K562 (cell line): ENCODE measurements around the gene RAB3GAP1. TPM values are rescaled to one million over a fixed set of nuclear protein-coding genes. Genes with fewer than 3 reads are reported as not detected.

ENCODE experiments used
- ARID1B ChIP-seq: fragments of 450-650 bp; IDR thresholded peaks from 2 replicates; pipeline ENCODE4 v1.6.1; 2016; ENCODE audit warnings: antibody characterized with exemption, mild to moderate bottlenecking, inconsistent platforms
- ARID2 ChIP-seq: fragments of 450-650 bp; IDR thresholded peaks from 2 replicates; pipeline ENCODE4 v1.6.1; 2017; ENCODE audit warnings: antibody characterized with exemption, mild to moderate bottlenecking
- CBFA2T2 ChIP-seq: fragments of 450-650 bp; conservative IDR thresholded peaks from 2 replicates; pipeline ENCODE4 v1.6.1; 2017; ENCODE audit warnings: mild to moderate bottlenecking
- CXXC5 ChIP-seq: fragments of 250-450 bp; sonication (Bioruptor Pico); IDR thresholded peaks from 2 replicates; pipeline ENCODE4 v1.8.0; 2022; ENCODE audit warnings: inconsistent platforms, mild to moderate bottlenecking, moderate library complexity
- EHMT2 ChIP-seq: fragments of 450-650 bp; IDR thresholded peaks from 2 replicates; pipeline ENCODE4 v1.6.1; 2018; ENCODE audit warnings: antibody characterized with exemption
- EP300 ChIP-seq: IDR thresholded peaks from 2 replicates; pipeline ENCODE4 v1.6.1; 2012; ENCODE audit warnings: low read length, improper control_type of control experiment
- FOXA3 ChIP-seq, 2 experiments: fragments of 450-650 bp in 1 of 2; sonication (generic) in 1 of 2; formaldehyde crosslinking; IDR thresholded peaks in 1 of 2; conservative IDR thresholded peaks in 1 of 2; 2 replicates each; pipeline versions ENCODE4 v1.4.0 to v1.8.0; 2020 to 2022; ENCODE audit warnings: mild to moderate bottlenecking in 2 of 2, missing genetic modification reagents in 1 of 2
- HNRNPLL ChIP-seq: fragments of 200-400 bp; formaldehyde crosslinking; IDR thresholded peaks from 2 replicates; pipeline ENCODE4 v1.6.1; 2017; ENCODE audit warnings: low read length, low read depth, mild to moderate bottlenecking; ENCODE audit not compliant: poor library complexity, severe bottlenecking
- LEF1 ChIP-seq: fragments of 450-650 bp; IDR thresholded peaks from 2 replicates; pipeline ENCODE4 v1.6.1; 2016; ENCODE audit warnings: mild to moderate bottlenecking
- PRPF4 ChIP-seq: fragments of 200-400 bp; formaldehyde crosslinking; IDR thresholded peaks from one replicate; pipeline ENCODE4 v1.6.1; 2017; ENCODE audit warnings: low read length, low read depth, mild to moderate bottlenecking; ENCODE audit not compliant: insufficient read depth, poor library complexity, severe bottlenecking
- STAT5A ChIP-seq: IDR thresholded peaks from 2 replicates; pipeline ENCODE4 v1.6.1; 2012; ENCODE audit warnings: low read length, inconsistent platforms, borderline replicate concordance
- ZNF174 ChIP-seq: fragments of 250-450 bp; sonication (Bioruptor Pico); IDR thresholded peaks from 2 replicates; pipeline ENCODE4 v1.4.0; 2020; ENCODE audit warnings: mild to moderate bottlenecking
- ZNF41 ChIP-seq: fragments of 250-450 bp; sonication (Bioruptor Pico); conservative IDR thresholded peaks from 2 replicates; pipeline ENCODE4 v1.4.0; 2020; ENCODE audit warnings: mild to moderate bottlenecking
- polyA plus RNA-seq, 8 experiments: library from polyadenylated mRNA; depleted of rRNA in 4 of 8; stranded (reverse) in 5 of 8; unstranded in 3 of 8; fragments of >200 nt; fragmentation: Nextera tagmentation in 2 of 8; fragmentation: Illumina TruSeq in 1 of 8; extraction: Ambion mirVana in 2 of 8; extraction: Trizol in 1 of 8; gene quantifications; 2 replicates each; pipeline versions ENCODE4 v1.2.1 to v1.2.3, GENCODE V29; 2011 to 2014; ENCODE audit warnings: inconsistent platforms in 1 of 8, missing spikeins in 1 of 8
- total RNA-seq, 7 experiments: library from RNA; depleted of rRNA in 6 of 7; stranded (reverse); fragments of >200 nt in 6 of 7; fragmentation: Illumina TruSeq in 2 of 7; extraction: Trizol in 2 of 7; gene quantifications; 2 replicates each; pipeline versions ENCODE4 v1.2.1 to v1.2.3, GENCODE V29; 2011 to 2021; ENCODE audit warnings: low replicate concordance in 1 of 7
- TF ChIP-seq, protein P1 (sequence below): fragments of 200-800 bp; sonication (Bioruptor generic); IDR thresholded peaks from 2 replicates; pipeline ENCODE4 v1.6.1; 2017; ENCODE audit warnings: missing genetic modification characterization, missing compliant biosample characterization
- TF ChIP-seq, protein P2 (sequence below): fragments of 450-650 bp; IDR thresholded peaks from 2 replicates; pipeline ENCODE4 v1.6.1; 2016; ENCODE audit warnings: missing biosample characterization, missing genetic modification characterization
- TF ChIP-seq, protein P3 (sequence below): fragments of 450-650 bp; IDR thresholded peaks from 2 replicates; pipeline ENCODE4 v1.6.1; 2016
- TF ChIP-seq, protein P4 (sequence below): IDR thresholded peaks from 2 replicates; pipeline ENCODE4 v1.6.1; 2016; ENCODE audit warnings: missing genetic modification characterization, missing compliant biosample characterization
- TF ChIP-seq, protein P5 (sequence below): sonication (generic); formaldehyde crosslinking; IDR thresholded peaks from 2 replicates; pipeline ENCODE4 v1.8.0; 2022; ENCODE audit warnings: missing genetic modification reagents, mild to moderate bottlenecking, borderline replicate concordance

RAB3GAP1 gene
- total and polyA plus RNA-seq, 9 of the 15 experiments (the other 6 are each of a cell fraction or from before 2014, with no cell fraction given): 15.5 to 48.6 (median 33.0) TPM

DNA sequence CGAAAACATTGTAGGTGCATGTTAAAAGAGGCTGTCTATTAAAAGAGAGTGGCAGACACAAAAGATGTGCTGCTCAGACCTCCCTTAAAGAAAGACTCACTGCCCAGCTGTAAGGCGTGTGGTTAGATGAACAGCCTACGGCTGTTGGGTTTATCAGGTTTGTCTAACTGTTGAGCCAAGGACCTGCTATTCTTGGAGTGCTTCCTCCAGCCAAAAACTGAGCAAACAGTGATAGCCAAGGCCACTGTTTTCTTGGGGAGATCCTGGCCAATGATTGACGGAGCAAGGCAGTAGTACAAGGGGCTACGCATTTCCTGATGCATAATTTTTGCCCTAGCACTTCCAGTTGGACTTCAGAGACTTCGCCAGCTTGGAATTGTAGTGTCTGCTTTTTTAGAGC lies 1.4 kb upstream of the RAB3GAP1 start (continued):
- TF ChIP-seq EHMT2 (0 out of 2 replicates have a peak, but pooled peaks have one; percentile 23), FOXA3 (CRISPR knock-in tag; conservative IDR thresholded peaks at IDR 0.05 in 1 of 2, IDR thresholded peaks at IDR 0.05 in 1 of 2) (peak in 1 of 2 experiments; percentile 88; a peak in 2 of 4 replicates), HNRNPLL (peak; percentile 68), EP300 (peak; percentile 67; the same call in 1 of the 2 replicates), CBFA2T2 (peak; percentile 61), LEF1 (0 out of 2 replicates have a peak, but pooled peaks have one; percentile 23), STAT5A (0 out of 2 replicates have a peak, but pooled peaks have one; percentile 14), ZNF41 (CRISPR knock-in tag) (no peak), PRPF4 (no peak), CXXC5 (CRISPR knock-in tag) (peak; percentile 40; the same call in 1 of the 2 replicates), ARID1B (peak; percentile 68), ARID2 (no peak), ZNF174 (CRISPR knock-in tag) (no peak)
- TF ChIP-seq, protein P1, sequence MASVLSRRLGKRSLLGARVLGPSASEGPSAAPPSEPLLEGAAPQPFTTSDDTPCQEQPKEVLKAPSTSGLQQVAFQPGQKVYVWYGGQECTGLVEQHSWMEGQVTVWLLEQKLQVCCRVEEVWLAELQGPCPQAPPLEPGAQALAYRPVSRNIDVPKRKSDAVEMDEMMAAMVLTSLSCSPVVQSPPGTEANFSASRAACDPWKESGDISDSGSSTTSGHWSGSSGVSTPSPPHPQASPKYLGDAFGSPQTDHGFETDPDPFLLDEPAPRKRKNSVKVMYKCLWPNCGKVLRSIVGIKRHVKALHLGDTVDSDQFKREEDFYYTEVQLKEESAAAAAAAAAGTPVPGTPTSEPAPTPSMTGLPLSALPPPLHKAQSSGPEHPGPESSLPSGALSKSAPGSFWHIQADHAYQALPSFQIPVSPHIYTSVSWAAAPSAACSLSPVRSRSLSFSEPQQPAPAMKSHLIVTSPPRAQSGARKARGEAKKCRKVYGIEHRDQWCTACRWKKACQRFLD (CRISPR knock-in tag): 0 out of 2 replicates have a peak, but pooled peaks have one; percentile 13
- TF ChIP-seq, protein P2, sequence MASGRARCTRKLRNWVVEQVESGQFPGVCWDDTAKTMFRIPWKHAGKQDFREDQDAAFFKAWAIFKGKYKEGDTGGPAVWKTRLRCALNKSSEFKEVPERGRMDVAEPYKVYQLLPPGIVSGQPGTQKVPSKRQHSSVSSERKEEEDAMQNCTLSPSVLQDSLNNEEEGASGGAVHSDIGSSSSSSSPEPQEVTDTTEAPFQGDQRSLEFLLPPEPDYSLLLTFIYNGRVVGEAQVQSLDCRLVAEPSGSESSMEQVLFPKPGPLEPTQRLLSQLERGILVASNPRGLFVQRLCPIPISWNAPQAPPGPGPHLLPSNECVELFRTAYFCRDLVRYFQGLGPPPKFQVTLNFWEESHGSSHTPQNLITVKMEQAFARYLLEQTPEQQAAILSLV (tag): no peak
- TF ChIP-seq, protein P3, sequence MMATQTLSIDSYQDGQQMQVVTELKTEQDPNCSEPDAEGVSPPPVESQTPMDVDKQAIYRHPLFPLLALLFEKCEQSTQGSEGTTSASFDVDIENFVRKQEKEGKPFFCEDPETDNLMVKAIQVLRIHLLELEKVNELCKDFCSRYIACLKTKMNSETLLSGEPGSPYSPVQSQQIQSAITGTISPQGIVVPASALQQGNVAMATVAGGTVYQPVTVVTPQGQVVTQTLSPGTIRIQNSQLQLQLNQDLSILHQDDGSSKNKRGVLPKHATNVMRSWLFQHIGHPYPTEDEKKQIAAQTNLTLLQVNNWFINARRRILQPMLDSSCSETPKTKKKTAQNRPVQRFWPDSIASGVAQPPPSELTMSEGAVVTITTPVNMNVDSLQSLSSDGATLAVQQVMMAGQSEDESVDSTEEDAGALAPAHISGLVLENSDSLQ: peak; percentile 92
- TF ChIP-seq, protein P4, sequence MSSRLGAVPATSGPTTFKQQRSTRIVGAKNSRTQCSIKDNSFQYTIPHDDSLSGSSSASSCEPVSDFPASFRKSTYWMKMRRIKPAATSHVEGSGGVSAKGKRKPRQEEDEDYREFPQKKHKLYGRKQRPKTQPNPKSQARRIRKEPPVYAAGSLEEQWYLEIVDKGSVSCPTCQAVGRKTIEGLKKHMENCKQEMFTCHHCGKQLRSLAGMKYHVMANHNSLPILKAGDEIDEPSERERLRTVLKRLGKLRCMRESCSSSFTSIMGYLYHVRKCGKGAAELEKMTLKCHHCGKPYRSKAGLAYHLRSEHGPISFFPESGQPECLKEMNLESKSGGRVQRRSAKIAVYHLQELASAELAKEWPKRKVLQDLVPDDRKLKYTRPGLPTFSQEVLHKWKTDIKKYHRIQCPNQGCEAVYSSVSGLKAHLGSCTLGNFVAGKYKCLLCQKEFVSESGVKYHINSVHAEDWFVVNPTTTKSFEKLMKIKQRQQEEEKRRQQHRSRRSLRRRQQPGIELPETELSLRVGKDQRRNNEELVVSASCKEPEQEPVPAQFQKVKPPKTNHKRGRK (tag): no peak
- TF ChIP-seq, protein P5, sequence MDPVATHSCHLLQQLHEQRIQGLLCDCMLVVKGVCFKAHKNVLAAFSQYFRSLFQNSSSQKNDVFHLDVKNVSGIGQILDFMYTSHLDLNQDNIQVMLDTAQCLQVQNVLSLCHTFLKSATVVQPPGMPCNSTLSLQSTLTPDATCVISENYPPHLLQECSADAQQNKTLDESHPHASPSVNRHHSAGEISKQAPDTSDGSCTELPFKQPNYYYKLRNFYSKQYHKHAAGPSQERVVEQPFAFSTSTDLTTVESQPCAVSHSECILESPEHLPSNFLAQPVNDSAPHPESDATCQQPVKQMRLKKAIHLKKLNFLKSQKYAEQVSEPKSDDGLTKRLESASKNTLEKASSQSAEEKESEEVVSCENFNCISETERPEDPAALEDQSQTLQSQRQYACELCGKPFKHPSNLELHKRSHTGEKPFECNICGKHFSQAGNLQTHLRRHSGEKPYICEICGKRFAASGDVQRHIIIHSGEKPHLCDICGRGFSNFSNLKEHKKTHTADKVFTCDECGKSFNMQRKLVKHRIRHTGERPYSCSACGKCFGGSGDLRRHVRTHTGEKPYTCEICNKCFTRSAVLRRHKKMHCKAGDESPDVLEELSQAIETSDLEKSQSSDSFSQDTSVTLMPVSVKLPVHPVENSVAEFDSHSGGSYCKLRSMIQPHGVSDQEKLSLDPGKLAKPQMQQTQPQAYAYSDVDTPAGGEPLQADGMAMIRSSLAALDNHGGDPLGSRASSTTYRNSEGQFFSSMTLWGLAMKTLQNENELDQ (CRISPR knock-in tag): no peak
